H1 (cell line): Measurements from ENCODE around the gene RIGI. TPM values are rescaled to one million over a fixed set of nuclear protein-coding genes. Genes with fewer than 3 reads are reported as not detected.

ENCODE experiments used
- CTCF ChIA-PET: fragments of 300-600 bp; sonication (Branson Sonifier 250); formaldehyde crosslinking; loops from one replicate; lab custom pipeline; 2021; ENCODE audit not compliant: partially characterized antibody; lab: Charles Lee
- POLR2A ChIA-PET: fragments of 300-600 bp; sonication (Branson Sonifier 250); formaldehyde crosslinking; loops from one replicate; lab custom pipeline; 2021; ENCODE audit warnings: inconsistent platforms; ENCODE audit not compliant: partially characterized antibody; lab: Charles Lee
- DNase-seq, 2 experiments: peaks; one replicate each; pipeline versions ENCODE4 v3.0.0 to v3.0.0-alpha.2; 2010 to 2022; ENCODE audit warnings: low spot score in 2 of 2, low read depth in 1 of 2, mixed read lengths in 1 of 2
- FAIRE-seq: peaks from 2 replicates; lab custom pipeline; 2011; peaks lifted over from hg19 to GRCh38; lab: Jason Lieb, UNC
- H2AFZ ChIP-seq: 2 replicates; pipeline ENCODE4 v1.8.1; 2012; ENCODE audit warnings: low read length, inconsistent platforms
- H2AK5ac ChIP-seq: 2 replicates; pipeline ENCODE4 v1.6.1; 2013; ENCODE audit warnings: low read depth, low read length
- H2BK120ac ChIP-seq: replicated peaks from 2 replicates; pipeline ENCODE3; 2013; ENCODE audit warnings: low read depth, low read length, inconsistent platforms
- H2BK12ac ChIP-seq: 2 replicates; pipeline ENCODE4 v1.6.1; 2013; ENCODE audit warnings: low read depth, low read length
- H2BK15ac ChIP-seq: 2 replicates; pipeline ENCODE4 v1.6.1; 2013; ENCODE audit warnings: low read length
- H2BK20ac ChIP-seq: 2 replicates; pipeline ENCODE4 v1.6.1; 2013; ENCODE audit warnings: low read length
- H2BK5ac ChIP-seq: 2 replicates; pipeline ENCODE4 v1.6.1; 2013; ENCODE audit warnings: low read depth, low read length
- H3K14ac ChIP-seq: 2 replicates; pipeline ENCODE4 v1.6.1; 2013; ENCODE audit warnings: inconsistent platforms; ENCODE audit not compliant: insufficient read length
- H3K18ac ChIP-seq: 2 replicates; pipeline ENCODE4 v1.6.1; 2013; ENCODE audit warnings: low read length; ENCODE audit errors: extremely low read depth
- H3K23ac ChIP-seq: 2 replicates; pipeline ENCODE4 v1.6.1; 2013; ENCODE audit warnings: inconsistent platforms; ENCODE audit not compliant: insufficient read length
- H3K23me2 ChIP-seq: 2 replicates; pipeline ENCODE4 v1.6.1; 2013; ENCODE audit warnings: low read depth, low read length
- H3K27ac ChIP-seq: 2 replicates; pipeline ENCODE4 v1.6.1; 2011; ENCODE audit warnings: low read depth, low read length, inconsistent platforms
- H3K27me3 ChIP-seq, 4 experiments: replicated peaks in 1 of 4; 1 replicate in 1 of 4; 2 replicates in 3 of 4; pipeline versions ENCODE4 v1.6.1 to v1.8.1; 2011 to 2013; ENCODE audit warnings: low read length in 3 of 4, mild to moderate bottlenecking in 3 of 4, inconsistent platforms in 2 of 4, mixed read lengths in 2 of 4, moderate library complexity in 1 of 4; ENCODE audit not compliant: control insufficient read depth in 3 of 4, insufficient read depth in 3 of 4; ENCODE audit errors: extremely low read depth in 1 of 4
- H3K36me3 ChIP-seq, 4 experiments: 2 replicates each; pipeline versions ENCODE4 v1.6.1 to v1.8.1; 2011 to 2013; ENCODE audit warnings: mild to moderate bottlenecking in 4 of 4, low read length in 3 of 4, moderate library complexity in 2 of 4, control low read depth in 1 of 4, inconsistent platforms in 1 of 4; ENCODE audit not compliant: insufficient read depth in 4 of 4, control insufficient read depth in 2 of 4
- H3K4ac ChIP-seq: replicated peaks from 2 replicates; pipeline ENCODE3; 2013; ENCODE audit warnings: low read length, low read depth, mixed read lengths, inconsistent platforms; ENCODE audit not compliant: insufficient read length
- H3K4me1 ChIP-seq, 4 experiments: replicated peaks in 1 of 4; 1 replicate in 1 of 4; 2 replicates in 3 of 4; pipeline versions ENCODE4 v1.6.1 to v1.8.1; 2011 to 2013; ENCODE audit warnings: low read length in 3 of 4, inconsistent platforms in 2 of 4, mixed read lengths in 1 of 4; ENCODE audit not compliant: insufficient read depth in 4 of 4, control insufficient read depth in 3 of 4
- H3K4me2 ChIP-seq, 2 experiments: 2 replicates each; pipeline versions ENCODE4 v1.6.1 to v1.8.1; 2011 to 2013; ENCODE audit warnings: low read depth in 2 of 2, low read length in 2 of 2, control low read depth in 1 of 2, inconsistent platforms in 1 of 2, mild to moderate bottlenecking in 1 of 2; ENCODE audit not compliant: insufficient read depth in 1 of 2
- H3K4me3 ChIP-seq, 4 experiments: fragments of 200-600, 300-600 bp in 1 of 4; sonication (generic), shearing (Covaris generic), sonication (Bioruptor Twin) in 1 of 4; 2 replicates each; pipeline versions ENCODE4 v1.5.1 to v1.8.1; 2011 to 2016; ENCODE audit warnings: low read length in 4 of 4, low read depth in 3 of 4, control low read depth in 2 of 4, inconsistent platforms in 2 of 4, mild to moderate bottlenecking in 2 of 4, mixed read lengths in 1 of 4, moderate library complexity in 1 of 4; ENCODE audit not compliant: insufficient read depth in 2 of 4; ENCODE audit errors: extremely low read depth in 1 of 4
- H3K56ac ChIP-seq: replicated peaks from 2 replicates; pipeline ENCODE3; 2013; ENCODE audit warnings: low read depth, mild to moderate bottlenecking, mixed read lengths, low read length, inconsistent platforms; ENCODE audit not compliant: insufficient read length
- H3K79me1 ChIP-seq: 2 replicates; pipeline ENCODE4 v1.6.1; 2013; ENCODE audit warnings: low read depth, low read length, control low read depth
- H3K79me2 ChIP-seq, 2 experiments: 2 replicates each; pipeline versions ENCODE4 v1.6.1 to v1.8.1; 2012 to 2013; ENCODE audit warnings: low read length in 2 of 2, mild to moderate bottlenecking in 2 of 2, inconsistent platforms in 1 of 2; ENCODE audit not compliant: insufficient read depth in 2 of 2, control insufficient read depth in 1 of 2
- H3K9ac ChIP-seq, 4 experiments: replicated peaks in 1 of 4; 1 replicate in 1 of 4; 2 replicates in 3 of 4; pipeline versions ENCODE4 v1.6.1 to v1.8.1; 2011 to 2013; ENCODE audit warnings: low read depth in 3 of 4, low read length in 3 of 4, control low read depth in 2 of 4, mild to moderate bottlenecking in 2 of 4, moderate library complexity in 2 of 4, inconsistent platforms in 1 of 4; ENCODE audit errors: extremely low read depth in 1 of 4
- H3K9me3 ChIP-seq, 2 experiments: 2 replicates each; pipeline versions ENCODE4 v1.6.1 to v1.8.1; 2012 to 2013; ENCODE audit warnings: mild to moderate bottlenecking in 2 of 2, moderate library complexity in 2 of 2, control low read depth in 1 of 2, inconsistent platforms in 1 of 2, low read depth in 1 of 2, low read length in 1 of 2, mixed read lengths in 1 of 2; ENCODE audit not compliant: insufficient read depth in 2 of 2
- H4K20me1 ChIP-seq, 2 experiments: replicated peaks in 1 of 2; 2 replicates each; pipeline versions ENCODE3 to v1.8.1; 2011 to 2013; ENCODE audit warnings: inconsistent platforms in 2 of 2, low read length in 2 of 2, mild to moderate bottlenecking in 1 of 2; ENCODE audit not compliant: insufficient read depth in 2 of 2, control insufficient read depth in 1 of 2
- H4K5ac ChIP-seq: 2 replicates; pipeline ENCODE4 v1.6.1; 2013; ENCODE audit warnings: low read length, low read depth, mixed read lengths, inconsistent platforms; ENCODE audit not compliant: insufficient read length
- H4K8ac ChIP-seq: 2 replicates; pipeline ENCODE4 v1.8.0; 2013; ENCODE audit warnings: mild to moderate bottlenecking, moderate library complexity, low read length, inconsistent platforms; ENCODE audit not compliant: insufficient read depth; ENCODE audit errors: extremely low read depth
- H4K91ac ChIP-seq: replicated peaks from 2 replicates; pipeline ENCODE3; 2013; ENCODE audit warnings: low read length, mixed read lengths, inconsistent platforms; ENCODE audit not compliant: insufficient read length
- CEBPB ChIP-seq: IDR thresholded peaks from 2 replicates; pipeline ENCODE4 v1.6.1; 2012; ENCODE audit warnings: low read depth, low read length
- POLR2A ChIP-seq, 2 experiments: IDR thresholded peaks; 1 replicate in 1 of 2; 2 replicates in 1 of 2; pipeline ENCODE4 v1.6.1; 2011; ENCODE audit warnings: low read depth in 2 of 2, low read length in 2 of 2, mild to moderate bottlenecking in 2 of 2; ENCODE audit errors: control extremely low read depth in 1 of 2
- RBBP5 ChIP-seq: IDR thresholded peaks from 2 replicates; pipeline ENCODE4 v1.7.1; 2012; ENCODE audit warnings: low read depth, mild to moderate bottlenecking, inconsistent platforms, low read length, moderate library complexity, borderline replicate concordance
- TBP ChIP-seq: IDR thresholded peaks from 2 replicates; pipeline ENCODE4 v1.6.1; 2011; ENCODE audit warnings: low read depth, low read length, improper control_type of control experiment
- WGBS, 2 experiments: shearing (Covaris generic) in 1 of 2; methylation state at CpG; one replicate each; pipeline versions ENCODE4 v1.1.6 to v1.1.7; 2013 to 2015; ENCODE audit warnings: low lambda C conversion rate in 2 of 2, mixed read lengths in 2 of 2, inconsistent platforms in 1 of 2, low coverage in 1 of 2, missing lambda C conversion rate in 1 of 2; ENCODE audit not compliant: insufficient replicate concordance in 2 of 2, insufficient coverage in 1 of 2, insufficient read length in 1 of 2; ENCODE audit errors: extremely low coverage in 1 of 2, missing lambda C conversion rate in 1 of 2; 5-methylcytosine and 5-hydroxymethylcytosine counted together
- polyA plus RNA-seq, 7 experiments: library from polyadenylated mRNA; depleted of rRNA in 3 of 7; stranded (reverse) in 5 of 7; unstranded in 2 of 7; fragments of >200 nt in 5 of 7; fragments of 200-250 nt in 2 of 7; gene quantifications; 1 replicate in 5 of 7; 2 replicates in 1 of 7; 4 replicates in 1 of 7; pipeline versions ENCODE4 v1.2.1 to v1.2.3, GENCODE V29; 2011 to 2013; ENCODE audit warnings: missing spikeins in 2 of 7, mixed read lengths in 2 of 7
- total RNA-seq: library from RNA; stranded (reverse); fragmentation: NEBNext Ultra II Directional; extraction: Animal tissue kit (Norgen Biotek cat#: 25700); gene quantifications from 2 replicates; pipeline ENCODE4 v1.2.1, GENCODE V29; 2021

RIGI gene
- total and polyA plus RNA-seq, 2 of the 8 experiments (the other 6 are each of a cell fraction or from before 2014, with no cell fraction given), result 3.1 to 6.7 TPM

GRCh38 chr9:32551276-32552051 lies 25.5 kb upstream of the RIGI start:
- peak overlapping the region; percentile 92; the same call in 1 of the 2 replicates for H4K8ac ChIP-seq
- H3K27me3 ChIP-seq, result no peaks in the 10 kb centered on the region
- no peak overlapping the region for H2BK20ac ChIP-seq
- peaks cover 30 to 59% of the 10 kb centered on the region in 2 experiments for H3K79me2 ChIP-seq
- H2BK120ac ChIP-seq, result no peak overlapping the region
- peak overlapping the region; percentile 71 for H3K56ac ChIP-seq
- H3K9ac ChIP-seq, result peak overlapping the region; percentile 62 to 97 (median 94)
- peak overlapping the region; percentile 78 for H3K27ac ChIP-seq
- peak overlapping the region; percentile 57 for H3K18ac ChIP-seq
- H2BK12ac ChIP-seq, result peak overlapping the region; percentile 71; the same call in 1 of the 2 replicates
- H3K4me3 ChIP-seq, result peak overlapping the region; percentile 80 to 97 (median 87)
- peaks cover 0 to 4% (median 0%) of the 10 kb centered on the region in 4 experiments; a peak in 1 of 8 replicates for H3K36me3 ChIP-seq
- peak overlapping the region; percentile 29 for H4K91ac ChIP-seq
- no peak overlapping the region for H2BK15ac ChIP-seq
- H3K4ac ChIP-seq, result peak overlapping the region; percentile 41
- H2AFZ ChIP-seq, result 0 out of 2 replicates have a peak overlapping the region, but pooled peaks have one; percentile 17
- ChIA-PET POLR2A (interaction anchor here (0.6 to 3.9 kb wide), 9 partner anchors 13 to 185 kb away, joined by 3 to 24 read pairs (median 10); partner anchors contain the start of genes NDUFB6 and RIGI), CTCF (interaction anchor here (0.7 to 3.8 kb wide), 7 partner anchors 11 to 172 kb away, joined by 3 to 18 read pairs (median 7); partner anchors contain the start of gene RIGI)
- peaks cover 9% of the 10 kb centered on the region for H3K23me2 ChIP-seq
- FAIRE-seq (peak; percentile 7), DNase-seq (peak in 1 of 2 experiments; percentile 55)
- peak overlapping the region; percentile 80 to 83 for H3K4me2 ChIP-seq
- H3K23ac ChIP-seq, result no peak overlapping the region
- no peaks in the 10 kb centered on the region; the same call in 1 of the 2 replicates for H3K79me1 ChIP-seq
- 3% methylated on average over 36 of the region's 36 CpGs; no CpG with 5 or more reads in 1 of the 2 experiments for WGBS, 2 experiments
- H3K14ac ChIP-seq, result peak overlapping the region; percentile 63
- peaks cover 0 to 3% (median 0%) of the 10 kb centered on the region in 4 experiments; a peak in 2 of 7 replicates for H3K4me1 ChIP-seq
- peak overlapping the region; percentile 54 for H4K5ac ChIP-seq
- no peaks in the 10 kb centered on the region for H3K9me3 ChIP-seq
- TF ChIP-seq POLR2A (IDR thresholded peaks at IDR 0.05; ENCODE audit: control extremely low read depth in 1 of 2, low read depth in 2 of 2, low read length in 2 of 2) (peak in 1 of 2 experiments; percentile 32; a peak in 1 of 3 replicates), CEBPB (no peak), TBP (peak; percentile 6; the same call in 1 of the 2 replicates), RBBP5 (no peak)
- H2BK5ac ChIP-seq, result peak overlapping the region; percentile 80
- H2AK5ac ChIP-seq, result peak overlapping the region; percentile 46; the same call in 1 of the 2 replicates
- H4K20me1 ChIP-seq, result peaks cover 11 to 15% of the 10 kb centered on the region in 2 experiments
